IPS DF 6.9 (cell line): ENCODE results near the gene TMEFF1.

ENCODE experiments used
- DNase-seq: peaks from one replicate; pipeline ENCODE4 v3.0.0-alpha.2; 2013; ENCODE audit warnings: low read depth, low spot score
- H3K27ac ChIP-seq: one replicate; pipeline ENCODE4 v1.5.1; 2013; ENCODE audit warnings: low read length, control low read depth
- H3K27me3 ChIP-seq: 2 replicates; pipeline ENCODE4 v1.6.1; 2013; ENCODE audit warnings: mild to moderate bottlenecking, low read length; ENCODE audit not compliant: control insufficient read depth, insufficient read depth
- H3K36me3 ChIP-seq: 2 replicates; pipeline ENCODE4 v1.6.1; 2013; ENCODE audit warnings: low read length; ENCODE audit not compliant: control insufficient read depth, insufficient read depth
- H3K4me1 ChIP-seq: 2 replicates; pipeline ENCODE4 v1.6.1; 2013; ENCODE audit warnings: low read length; ENCODE audit not compliant: control insufficient read depth, insufficient read depth
- H3K4me3 ChIP-seq: 2 replicates; pipeline ENCODE4 v1.5.1; 2013; ENCODE audit warnings: mild to moderate bottlenecking, low read length
- H3K9me3 ChIP-seq: 2 replicates; pipeline ENCODE4 v1.6.1; 2013; ENCODE audit warnings: low read length, inconsistent platforms; ENCODE audit not compliant: control insufficient read depth, insufficient read depth
- WGBS: extraction: QIAGEN DNeasy Blood & Tissue Kit; methylation state at CpG from one replicate; pipeline ENCODE4 v1.1.7; 2013; ENCODE audit warnings: mixed read lengths, missing lambda C conversion rate; ENCODE audit not compliant: insufficient read length, insufficient coverage; 5-methylcytosine and 5-hydroxymethylcytosine counted together

The TMEFF1 gene

DNA sequence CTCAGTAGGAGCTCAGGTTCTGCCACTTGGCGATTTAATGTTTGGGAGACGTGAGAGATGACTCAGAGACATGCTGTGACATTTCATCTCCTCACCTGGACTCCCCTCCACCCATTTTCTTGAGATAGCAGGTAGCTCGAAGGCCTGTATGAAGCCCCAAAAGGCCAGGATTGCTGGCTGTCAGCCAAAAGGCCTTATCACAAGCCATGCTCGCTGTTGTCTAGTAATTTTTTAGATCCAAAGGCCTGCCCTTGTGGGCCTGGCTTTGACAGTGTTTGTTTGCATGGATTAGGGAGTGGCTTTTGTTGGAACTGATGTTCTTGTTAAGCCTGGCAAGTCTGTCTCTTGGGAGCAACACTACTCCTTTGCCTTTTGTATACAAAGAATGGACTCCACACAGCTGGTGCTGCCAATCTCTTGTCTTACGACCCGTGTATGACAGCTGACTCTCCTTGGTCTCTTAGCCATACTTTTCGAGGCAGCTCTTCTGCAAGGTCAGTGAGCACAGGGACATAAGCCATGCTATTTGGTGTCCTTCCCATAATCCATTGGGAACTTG is 127.7 kb downstream of the TMEFF1 start:
- no peaks in the 10 kb centered on the region for H3K36me3 ChIP-seq
- WGBS = no CpG with 5 or more reads among the region's 7 CpGs
- H3K4me3 ChIP-seq = no peak overlapping the region
- H3K4me1 ChIP-seq = peaks cover 3% of the 10 kb centered on the region; the same call in 1 of the 2 replicates
- H3K27ac ChIP-seq = no peak overlapping the region
- H3K9me3 ChIP-seq = no peaks in the 10 kb centered on the region
- DNase-seq = no peak
- no peaks in the 10 kb centered on the region for H3K27me3 ChIP-seq

DNA sequence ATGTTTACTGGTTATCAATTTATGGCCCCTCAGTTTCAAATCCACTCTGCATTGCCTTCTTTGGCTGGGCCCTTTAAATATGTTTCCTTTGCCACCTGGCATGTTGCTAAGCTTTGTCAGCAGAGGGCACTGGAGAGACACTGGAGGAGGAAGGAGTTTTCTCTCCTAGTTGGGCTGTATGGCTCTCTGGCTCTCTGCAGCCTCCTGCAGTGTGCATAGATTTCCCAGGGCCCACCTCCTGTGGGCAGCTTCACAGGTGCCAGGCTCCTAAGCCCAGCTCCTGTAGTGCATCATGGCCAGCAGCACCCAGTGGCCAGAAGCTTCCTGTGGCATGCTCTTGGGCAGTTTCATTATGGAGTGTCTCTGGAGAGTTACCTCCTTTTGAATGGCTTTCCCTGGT is 128.3 kb downstream of the TMEFF1 start:
- Histone ChIP-seq H3K27ac (no peak overlapping the region), H3K4me1 (peaks cover 3% of the 10 kb centered on the region; the same call in 1 of the 2 replicates), H3K36me3 (no peaks in the 10 kb centered on the region), H3K9me3 (no peaks in the 10 kb centered on the region), H3K4me3 (no peak overlapping the region), H3K27me3 (no peaks in the 10 kb centered on the region)
- DNase-seq = peak; percentile 48

DNA sequence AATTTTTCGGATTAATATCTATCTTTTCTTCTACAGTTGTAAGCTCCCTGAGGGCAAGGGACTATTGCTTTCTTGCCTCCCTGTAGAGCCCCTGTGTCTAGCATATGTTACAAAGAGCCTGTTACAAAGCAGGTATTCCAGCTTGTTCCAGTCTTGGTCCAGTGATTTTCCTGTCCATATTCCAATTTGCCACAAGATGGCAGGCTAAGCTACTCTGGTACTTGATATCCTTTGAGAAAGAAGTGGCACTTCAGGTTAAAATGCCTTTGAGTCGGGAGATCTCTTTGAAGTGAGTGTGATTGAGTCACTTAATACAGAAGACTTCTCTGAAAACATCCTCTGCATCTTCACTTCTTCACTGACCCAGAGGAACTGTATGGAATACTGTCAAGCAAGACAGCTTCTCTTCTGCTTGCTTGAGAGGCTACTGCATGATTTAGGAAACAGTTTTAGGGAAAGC is 129.4 kb downstream of the TMEFF1 start:
- Histone ChIP-seq H3K27me3 (no peaks in the 10 kb centered on the region), H3K9me3 (no peaks in the 10 kb centered on the region), H3K4me1 (peaks cover 3% of the 10 kb centered on the region; the same call in 1 of the 2 replicates), H3K27ac (no peak overlapping the region), H3K4me3 (no peak overlapping the region), H3K36me3 (no peaks in the 10 kb centered on the region)
- no CpG with 5 or more reads among the region's 2 CpGs for whole genome bisulfite sequencing
- peak; percentile 48 for DNase-seq

DNA sequence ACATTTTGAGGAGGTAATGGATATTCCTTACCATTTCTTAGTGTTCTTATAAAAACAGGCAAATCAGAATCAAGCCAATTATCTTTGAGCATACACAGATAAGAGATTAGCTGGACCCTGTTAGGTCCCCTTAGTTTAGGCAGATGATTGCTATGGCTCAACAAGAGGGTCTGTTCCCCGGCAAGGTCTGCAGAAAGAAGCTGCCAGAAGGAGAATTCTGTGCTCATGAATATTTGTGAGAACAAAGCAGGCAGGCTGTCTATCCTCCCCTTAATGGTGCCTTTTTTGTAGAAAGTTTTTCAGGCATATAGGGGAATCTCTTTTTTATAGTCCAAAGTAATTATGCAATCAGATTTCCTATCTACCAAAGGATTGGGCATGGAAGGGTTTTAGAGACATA is 132.5 kb downstream of the TMEFF1 start:
- no peak for DNase-seq
- Histone ChIP-seq H3K27ac (no peak overlapping the region), H3K36me3 (no peaks in the 10 kb centered on the region), H3K27me3 (no peaks in the 10 kb centered on the region), H3K4me1 (peaks cover 1% of the 10 kb centered on the region; the same call in 1 of the 2 replicates), H3K9me3 (no peaks in the 10 kb centered on the region), H3K4me3 (no peak overlapping the region)
- WGBS = no CpG with 5 or more reads among the region's 1 CpG

DNA sequence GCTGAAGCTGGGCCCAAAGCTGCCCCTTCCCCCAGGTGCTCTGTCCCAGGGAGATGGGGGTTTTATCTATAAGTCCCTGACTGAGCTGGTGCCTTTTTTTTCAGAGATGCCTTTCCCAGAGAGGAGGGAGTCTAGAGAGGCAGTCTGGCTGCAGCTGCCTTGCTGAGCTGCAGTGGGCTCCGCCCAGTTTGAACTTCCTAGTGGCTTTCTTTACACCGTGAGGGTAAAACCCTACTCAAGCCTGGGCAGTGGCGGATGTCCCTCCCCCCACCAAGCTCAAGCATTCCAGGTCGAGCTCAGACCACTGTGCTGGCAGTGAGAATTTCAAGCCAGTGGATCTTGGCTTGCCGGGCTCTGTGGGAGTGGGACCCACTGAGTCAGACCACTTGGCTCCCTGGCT is 146.2 kb downstream of the TMEFF1 start:
- Histone ChIP-seq H3K36me3 (no peaks in the 10 kb centered on the region), H3K27ac (no peak overlapping the region), H3K27me3 (no peaks in the 10 kb centered on the region), H3K4me1 (no peaks in the 10 kb centered on the region), H3K9me3 (no peaks in the 10 kb centered on the region), H3K4me3 (no peak overlapping the region)
- no CpG with 5 or more reads among the region's 5 CpGs for WGBS
- DNase-seq = no peak

DNA sequence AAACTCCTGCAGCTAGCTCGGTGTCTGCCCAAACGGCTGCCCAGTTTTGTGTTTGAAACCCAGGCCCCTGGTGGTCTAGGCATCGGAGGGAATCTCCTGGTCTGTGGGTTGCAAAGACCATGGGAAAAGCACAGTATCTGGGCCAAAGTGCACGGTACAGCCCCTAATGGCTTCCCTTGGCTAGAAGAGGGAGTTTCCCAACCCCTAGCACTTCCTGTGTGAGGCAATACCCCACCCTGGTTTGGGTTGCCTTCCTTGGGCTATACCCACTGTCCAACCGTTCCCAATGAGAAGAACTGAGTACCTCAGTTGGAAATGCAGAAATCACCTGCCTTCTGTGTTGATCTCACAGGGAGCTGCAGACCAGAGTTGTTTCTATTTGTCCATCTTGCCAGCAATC is 146.7 kb downstream of the TMEFF1 start:
- H3K9me3 ChIP-seq = no peaks in the 10 kb centered on the region
- no peak for DNase-seq
- H3K36me3 ChIP-seq = no peaks in the 10 kb centered on the region
- no peaks in the 10 kb centered on the region for H3K4me1 ChIP-seq
- H3K4me3 ChIP-seq = no peak overlapping the region
- no CpG with 5 or more reads among the region's 5 CpGs for WGBS
- no peaks in the 10 kb centered on the region for H3K27me3 ChIP-seq
- no peak overlapping the region for H3K27ac ChIP-seq

DNA sequence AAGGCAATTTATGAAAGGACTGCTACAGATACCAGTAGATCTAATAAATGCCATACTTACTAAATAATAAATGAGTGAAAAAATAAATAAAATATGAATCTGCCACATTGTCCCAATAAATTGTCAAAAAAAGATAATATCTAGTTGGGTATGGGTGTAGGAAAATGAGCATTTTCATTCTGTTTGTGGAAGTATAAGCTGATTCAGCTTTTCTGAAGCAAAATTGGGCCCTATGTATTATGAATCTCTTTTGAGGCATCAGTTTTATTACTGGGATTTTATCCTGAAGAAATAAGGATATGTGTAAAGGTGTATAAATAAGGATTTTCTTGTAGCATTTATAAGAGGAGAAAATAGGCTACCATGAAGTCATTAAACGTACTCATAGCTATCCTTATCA is 151.0 kb downstream of the TMEFF1 start:
- no peak overlapping the region for H3K27ac ChIP-seq
- no peaks in the 10 kb centered on the region for H3K36me3 ChIP-seq
- no peak for DNase-seq
- no CpG with 5 or more reads among the region's 1 CpG for WGBS
- no peaks in the 10 kb centered on the region for H3K9me3 ChIP-seq
- H3K4me3 ChIP-seq = no peak overlapping the region
- H3K27me3 ChIP-seq = no peaks in the 10 kb centered on the region
- no peaks in the 10 kb centered on the region for H3K4me1 ChIP-seq

DNA sequence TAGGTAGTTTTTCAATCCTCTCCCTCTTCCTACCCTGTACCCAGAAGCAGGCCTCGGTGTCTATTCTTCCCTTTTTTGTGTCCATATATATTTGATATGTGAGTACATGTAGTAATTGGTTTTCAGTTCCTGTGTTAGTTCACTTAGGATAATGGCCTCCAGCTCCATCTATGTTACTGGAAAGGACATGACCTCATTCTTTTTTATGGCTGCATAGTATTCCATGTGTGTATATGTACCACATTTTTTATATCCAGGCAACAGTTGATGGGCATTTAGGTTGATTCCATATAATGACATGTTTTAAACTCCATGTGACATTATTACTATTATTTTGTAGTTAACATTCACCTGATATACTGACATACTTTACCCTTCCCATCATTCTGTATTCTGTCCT is 154.0 kb downstream of the TMEFF1 start:
- no peak for DNase-seq
- no peaks in the 10 kb centered on the region for H3K36me3 ChIP-seq
- no peaks in the 10 kb centered on the region for H3K9me3 ChIP-seq
- no peaks in the 10 kb centered on the region for H3K27me3 ChIP-seq
- H3K4me1 ChIP-seq = no peaks in the 10 kb centered on the region
- H3K4me3 ChIP-seq = no peak overlapping the region
- WGBS = no CpG with 5 or more reads among the region's 1 CpG
- H3K27ac ChIP-seq = no peak overlapping the region
